ENCODE data around the gene UMODL1. TPM values are rescaled to one million over a fixed set of nuclear protein-coding genes. Genes with fewer than 3 reads are reported as not detected.
A peak's percentile ranks its signal among the peaks of the same experiment; 100 is the strongest.

The UMODL1 gene
- total RNA-seq, 1 donor from 2014 or later, result 0.49 TPM

DNA sequence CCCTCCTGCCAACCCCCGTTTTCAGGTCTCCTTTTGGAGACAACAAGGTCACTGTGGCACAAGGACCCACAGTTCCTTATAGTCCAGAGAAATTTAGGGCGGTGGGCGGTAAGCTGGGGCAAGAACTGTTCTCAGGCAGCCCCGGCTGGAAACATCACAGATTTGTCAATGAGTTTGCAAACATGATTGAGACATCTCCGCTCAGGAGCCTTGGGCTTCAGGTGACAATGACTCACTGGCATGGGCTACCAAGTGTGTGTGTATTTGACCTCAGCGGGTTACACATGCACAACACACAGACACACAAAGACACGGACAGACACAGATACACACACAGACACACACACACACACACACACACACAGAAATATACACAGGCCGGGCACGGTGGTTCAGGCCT, 89.6 kb downstream of the UMODL1 start:
- intact Hi-C loops (cut with DNase I), result loop anchor here (10.0 kb wide), 1 partner anchor 104 kb away; no protein-coding TSS in a partner anchor
- Histone ChIP-seq H3K36me3 (no peaks in the 10 kb centered on the region), H3K27me3 (no peaks in the 10 kb centered on the region), H3K4me3 (no peak overlapping the region), H3K4me1 (no peaks in the 10 kb centered on the region), H3K27ac (no peak overlapping the region), H3K9me3 (no peaks in the 10 kb centered on the region)
- ATAC-seq (no peak), DNase-seq (peak; percentile 46)
- TF ChIP-seq CTCF (IDR thresholded peaks at IDR 0.05), result no peak

DNA sequence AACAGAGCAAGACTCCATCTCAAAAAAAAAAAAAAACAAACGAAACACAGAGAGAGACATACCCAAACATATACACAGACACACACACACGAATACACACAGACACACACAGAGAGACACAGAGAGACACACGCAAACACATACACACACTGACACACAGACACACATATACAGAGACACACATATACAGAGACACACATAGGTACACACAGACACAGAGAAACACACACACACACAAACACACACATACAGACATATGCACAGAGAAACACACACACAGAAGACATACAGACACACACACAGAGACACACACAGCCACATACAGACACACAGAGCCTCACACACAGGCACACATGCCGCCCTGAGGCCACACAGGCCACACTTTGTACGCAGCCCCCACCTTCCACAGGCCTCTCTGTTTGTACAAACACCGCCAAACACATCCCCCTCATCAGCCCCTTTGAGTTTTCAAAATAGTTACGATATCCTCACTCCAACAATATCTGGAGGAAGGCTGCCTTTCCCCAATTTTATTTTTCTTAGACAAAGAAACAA, 90.4 kb downstream of the UMODL1 start:
- TF ChIP-seq CTCF (IDR thresholded peaks at IDR 0.05), result no peak
- no peak for DNase-seq
- Histone ChIP-seq H3K9me3 (no peaks in the 10 kb centered on the region), H3K27ac (no peak overlapping the region), H3K36me3 (no peaks in the 10 kb centered on the region), H3K27me3 (no peaks in the 10 kb centered on the region), H3K4me3 (no peak overlapping the region), H3K4me1 (no peaks in the 10 kb centered on the region)
- intact Hi-C loops (cut with DNase I), result loop anchor here (10.0 kb wide), 1 partner anchor 103 kb away; no protein-coding TSS in a partner anchor
- ATAC-seq, result no peak

- no peaks in the 10 kb centered on the region for H3K9me3 ChIP-seq
- H3K4me3 ChIP-seq, result no peak overlapping the region
- no peaks in the 10 kb centered on the region for H3K4me1 ChIP-seq
- TF ChIP-seq CTCF (IDR thresholded peaks at IDR 0.05), result no peak
- no peaks in the 10 kb centered on the region for H3K27me3 ChIP-seq
- H3K36me3 ChIP-seq, result no peaks in the 10 kb centered on the region
- peak; percentile 2 for ATAC-seq
- peak; percentile 54 for DNase-seq
- intact Hi-C loops (cut with DNase I), result loop anchor here (10.0 kb wide), 1 partner anchor 103 kb away; no protein-coding TSS in a partner anchor
- H3K27ac ChIP-seq, result no peak overlapping the region
These were observed 91.0 kb downstream of the UMODL1 start for GRCh38 chr21:42161956-42162681.

DNA sequence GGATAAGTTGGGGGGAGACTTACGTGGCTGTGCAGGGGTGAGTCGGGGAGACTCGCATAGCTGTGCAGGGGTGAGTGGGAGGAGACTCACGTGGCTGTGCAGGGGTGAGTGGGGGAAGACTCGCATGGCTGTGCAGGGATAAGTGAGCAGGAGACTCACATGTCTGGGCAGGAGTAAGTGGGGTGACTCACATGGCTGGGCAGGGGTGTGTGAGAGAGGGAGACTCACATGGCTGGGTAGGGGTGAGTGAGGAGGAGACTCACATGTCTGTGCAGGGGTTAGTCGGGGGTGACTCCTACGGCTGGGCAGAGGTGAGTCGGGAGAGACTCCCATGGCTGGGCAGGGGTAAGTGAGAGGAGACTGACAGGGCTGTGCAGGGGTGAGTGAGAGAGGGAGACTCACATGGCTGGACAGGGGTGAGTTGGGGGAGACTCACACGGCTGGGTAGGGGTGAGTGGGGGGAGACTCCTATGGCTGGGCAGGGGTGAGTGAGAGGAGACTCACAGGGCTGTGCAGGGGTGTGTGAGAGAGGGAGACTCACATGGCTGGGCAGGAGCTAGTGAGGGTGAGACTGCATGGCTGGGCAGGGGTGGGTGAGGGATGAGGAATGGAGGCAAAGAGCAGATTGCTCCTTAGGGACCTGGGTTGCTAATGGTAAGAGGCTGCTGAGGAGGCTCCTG, 91.9 kb downstream of the UMODL1 start:
- no peak overlapping the region for H3K4me3 ChIP-seq
- ATAC-seq, result peak; percentile 6
- H3K36me3 ChIP-seq, result no peaks in the 10 kb centered on the region
- no peak overlapping the region for H3K27ac ChIP-seq
- intact Hi-C loops (cut with DNase I), result loop anchor here (10.0 kb wide), 1 partner anchor 102 kb away; no protein-coding TSS in a partner anchor
- peak; percentile 45 for DNase-seq
- no peaks in the 10 kb centered on the region for H3K27me3 ChIP-seq
- H3K9me3 ChIP-seq, result no peaks in the 10 kb centered on the region
- H3K4me1 ChIP-seq, result no peaks in the 10 kb centered on the region
- no peak for TF ChIP-seq CTCF (IDR thresholded peaks at IDR 0.05)

- Histone ChIP-seq H3K4me1 (no peaks in the 10 kb centered on the region), H3K4me3 (no peak overlapping the region), H3K9me3 (no peaks in the 10 kb centered on the region), H3K27ac (no peak overlapping the region), H3K27me3 (no peaks in the 10 kb centered on the region), H3K36me3 (no peaks in the 10 kb centered on the region)
- peak; percentile 43 for DNase-seq
- intact Hi-C loops (cut with DNase I), result loop anchor here (10.0 kb wide), 1 partner anchor 101 kb away; no protein-coding TSS in a partner anchor
- no peak for TF ChIP-seq CTCF (IDR thresholded peaks at IDR 0.05)
- no peak for ATAC-seq
These were observed 92.4 kb downstream of the UMODL1 start for GRCh38 chr21:42163511-42163863.
